GM12872 (cell line): ENCODE results near the gene PHACTR2.

Experiments
- CTCF ChIP-seq: IDR thresholded peaks from 3 replicates; pipeline ENCODE4 v1.5.1; 2011; ENCODE audit warnings: low read depth, mild to moderate bottlenecking, low read length, moderate library complexity; ENCODE audit not compliant: insufficient read depth

Gene PHACTR2

GRCh38 chr6:143880412-143880811 is 202.6 kb downstream of the PHACTR2 start:
- no peak for TF ChIP-seq CTCF
